Fibroblast of peridontal ligament (primary cell): ENCODE measurements around the gene PRSS8.

Experiments
- DNase-seq: peaks from one replicate; pipeline ENCODE4 v3.0.0-alpha.2; 2010; ENCODE audit errors: extremely low read depth

Gene PRSS8

DNA sequence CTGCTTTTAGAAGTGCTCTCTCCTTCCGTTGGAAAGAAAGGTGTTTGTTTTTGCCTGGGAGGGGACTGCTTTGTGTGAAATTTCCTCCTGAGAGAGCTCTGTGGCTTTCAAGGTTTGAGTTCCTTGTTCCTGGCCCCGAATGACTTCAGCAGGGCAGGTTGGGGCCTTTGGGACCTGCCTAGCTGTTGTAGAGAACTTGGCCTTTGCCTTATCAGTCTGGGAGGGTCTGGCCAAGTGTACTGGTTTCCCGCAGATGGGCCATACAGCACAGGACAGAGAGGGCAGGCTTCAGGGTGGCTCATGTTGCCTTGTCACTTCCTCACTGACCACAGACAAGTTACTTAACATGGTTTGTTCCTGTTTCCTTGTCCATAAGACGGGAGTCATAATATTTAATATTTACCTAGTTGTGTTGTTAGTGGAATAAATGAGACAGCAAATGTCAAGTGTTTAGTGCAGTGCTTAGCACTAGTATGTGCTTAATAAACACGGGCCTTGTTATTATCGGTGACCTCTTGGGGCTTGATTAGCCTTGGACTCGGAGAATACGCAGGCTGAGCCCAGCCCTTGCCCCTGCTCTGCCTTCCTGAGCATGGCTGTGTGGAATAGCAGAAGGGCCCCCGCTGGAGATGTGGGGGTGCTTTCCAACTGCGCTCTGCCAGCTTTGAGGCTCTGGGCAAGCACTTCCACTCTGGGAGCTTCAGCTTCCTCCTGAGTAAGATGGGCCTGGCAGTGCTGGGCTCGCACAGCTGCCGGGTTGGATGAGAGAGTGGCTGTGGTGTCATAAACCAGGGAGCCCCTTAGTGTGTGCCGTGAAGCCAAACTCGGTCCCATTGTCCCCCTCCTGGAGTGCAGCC, 6.6 kb downstream of the PRSS8 start:
- no peak for DNase-seq

DNA sequence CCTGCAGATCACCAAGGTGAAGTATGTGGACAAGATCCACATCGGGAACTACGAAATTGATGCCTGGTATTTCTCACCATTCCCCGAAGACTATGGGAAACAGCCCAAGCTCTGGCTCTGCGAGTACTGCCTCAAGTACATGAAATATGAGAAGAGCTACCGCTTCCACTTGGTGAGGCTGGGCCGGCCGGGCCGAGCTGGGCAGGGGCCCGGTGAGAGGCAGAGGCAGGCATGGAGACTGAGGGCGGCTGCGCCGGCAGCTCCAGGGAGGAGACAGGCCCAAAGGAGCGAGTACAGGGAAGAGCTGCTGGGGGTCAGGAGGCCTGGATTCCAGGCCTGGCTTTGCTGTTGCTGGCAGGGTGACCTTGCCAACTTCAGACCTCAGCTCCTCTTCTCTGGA, 8.3 kb downstream of the PRSS8 start:
- no peak for DNase-seq

DNA sequence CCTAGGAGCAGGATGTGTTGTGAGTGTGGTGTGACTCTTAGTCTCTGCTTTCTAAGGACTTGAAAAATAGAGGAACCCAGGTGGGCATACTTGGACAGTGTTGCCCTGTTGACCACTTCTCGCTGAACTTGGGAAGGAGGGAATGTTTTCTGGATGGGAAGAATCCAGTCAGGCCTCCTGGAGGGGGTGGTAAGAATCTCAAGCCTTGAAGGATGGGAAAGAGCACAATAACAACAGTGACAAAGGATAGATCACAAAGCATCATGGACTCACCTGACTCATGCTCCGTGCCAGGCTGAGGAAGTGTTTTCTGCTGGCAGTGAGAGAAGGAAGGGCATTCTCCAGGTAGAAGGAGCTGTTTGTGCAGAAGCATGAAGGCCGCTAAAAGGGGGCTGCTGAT, 9.7 kb downstream of the PRSS8 start:
- DNase-seq: no peak

DNA sequence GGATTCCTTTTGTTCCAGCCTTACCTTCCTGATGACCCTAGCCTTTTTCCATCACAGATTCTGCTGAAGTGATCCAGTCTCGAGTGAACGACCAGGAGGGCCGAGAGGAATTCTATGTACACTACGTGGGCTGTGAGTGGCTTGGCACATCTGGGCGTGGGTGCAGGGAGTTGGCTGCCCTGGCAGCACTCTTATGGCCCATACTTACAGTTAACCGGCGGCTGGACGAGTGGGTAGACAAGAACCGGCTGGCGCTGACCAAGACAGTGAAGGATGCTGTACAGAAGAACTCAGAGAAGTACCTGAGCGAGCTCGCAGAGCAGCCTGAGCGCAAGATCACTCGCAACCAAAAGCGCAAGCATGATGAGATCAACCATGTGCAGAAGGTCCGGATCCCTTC, 15.4 kb downstream of the PRSS8 start:
- DNase-seq: no peak

DNA sequence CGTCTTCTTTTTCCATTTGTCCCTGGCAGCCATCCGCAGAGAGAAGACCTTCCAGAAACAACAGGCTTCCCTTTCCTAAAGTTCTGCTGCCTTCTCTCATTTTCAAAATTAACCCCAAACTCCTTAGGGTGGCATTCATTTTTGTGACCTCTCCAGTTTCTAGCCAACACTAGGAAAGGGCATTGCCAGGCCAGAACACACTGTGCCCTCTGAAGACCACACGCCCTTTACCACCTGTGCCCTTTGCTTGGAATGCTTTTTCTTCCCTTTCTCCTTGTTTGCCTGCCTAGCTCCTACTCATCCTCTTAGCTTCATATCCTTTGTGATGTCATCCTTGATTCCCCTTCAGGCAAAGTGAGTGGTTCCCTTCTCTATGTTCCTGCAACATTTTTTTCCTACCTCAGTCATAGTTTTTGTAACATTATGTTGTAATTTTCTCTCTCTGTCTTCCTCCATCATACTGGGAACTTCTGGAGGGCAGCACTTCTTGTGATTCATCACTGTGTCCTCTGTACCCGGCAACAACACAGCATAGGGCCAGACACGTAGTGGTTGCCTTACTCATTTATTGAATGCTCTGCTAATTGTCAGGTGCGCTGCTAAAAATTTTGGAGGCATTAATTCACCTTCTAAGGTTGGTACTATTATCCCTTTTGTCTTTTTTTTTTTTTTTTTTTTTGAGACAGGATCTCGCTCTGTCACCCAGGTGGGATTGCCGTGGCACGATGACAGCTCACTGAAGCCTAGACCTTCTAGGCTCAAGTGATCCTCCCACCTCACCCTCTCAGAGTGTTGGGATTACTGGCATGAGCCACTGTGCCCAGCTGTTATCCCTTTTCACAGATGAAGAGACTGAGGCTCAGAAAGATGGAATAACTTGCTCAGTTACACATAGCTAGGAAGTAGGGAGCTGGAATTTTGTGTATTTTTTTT, 17.0 kb downstream of the PRSS8 start:
- peak; percentile 58 for DNase-seq

DNA sequence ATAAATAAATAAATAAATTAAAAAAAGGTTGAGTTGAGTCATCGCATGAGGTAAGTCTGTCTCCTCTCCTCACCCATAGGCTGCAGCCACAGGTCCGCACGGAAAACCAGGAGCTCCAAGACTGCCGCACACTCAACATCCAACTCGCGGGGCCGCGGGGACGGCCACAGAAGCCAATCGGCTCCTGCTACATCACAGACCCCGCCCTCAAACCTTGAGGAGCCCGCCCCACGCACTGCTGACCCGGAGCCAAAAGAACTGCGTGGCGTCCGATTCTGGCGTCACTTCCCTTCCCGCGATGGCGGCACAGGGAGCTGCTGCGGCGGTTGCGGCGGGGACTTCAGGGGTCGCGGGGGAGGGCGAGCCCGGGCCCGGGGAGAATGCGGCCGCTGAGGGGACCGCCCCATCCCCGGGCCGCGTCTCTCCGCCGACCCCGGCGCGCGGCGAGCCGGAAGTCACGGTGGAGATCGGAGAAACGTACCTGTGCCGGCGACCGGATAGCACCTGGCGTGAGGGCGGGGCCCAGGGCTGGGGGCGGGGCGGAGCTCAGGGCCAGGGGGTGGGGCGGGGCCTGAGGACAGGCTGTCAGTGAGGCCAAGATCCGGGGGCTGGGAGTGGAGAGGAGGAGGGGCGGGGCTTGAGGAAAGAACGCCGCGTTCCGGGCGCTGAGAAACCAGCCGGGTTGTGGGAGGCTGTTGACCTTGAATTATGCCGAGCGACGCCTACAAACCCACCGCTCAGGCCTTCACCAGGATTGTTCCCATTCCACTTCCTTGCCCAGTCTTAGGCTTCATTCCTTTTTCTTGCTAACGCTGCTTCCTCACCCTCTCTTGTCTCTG, 17.9 kb downstream of the PRSS8 start, which contains the start of gene KAT8:
KAT8 (plus strand) TSS at position 281 of the 839 bp plus-strand sequence; CDS start at position 299, 18 bp downstream.
- peak; percentile 96 for DNase-seq

DNA sequence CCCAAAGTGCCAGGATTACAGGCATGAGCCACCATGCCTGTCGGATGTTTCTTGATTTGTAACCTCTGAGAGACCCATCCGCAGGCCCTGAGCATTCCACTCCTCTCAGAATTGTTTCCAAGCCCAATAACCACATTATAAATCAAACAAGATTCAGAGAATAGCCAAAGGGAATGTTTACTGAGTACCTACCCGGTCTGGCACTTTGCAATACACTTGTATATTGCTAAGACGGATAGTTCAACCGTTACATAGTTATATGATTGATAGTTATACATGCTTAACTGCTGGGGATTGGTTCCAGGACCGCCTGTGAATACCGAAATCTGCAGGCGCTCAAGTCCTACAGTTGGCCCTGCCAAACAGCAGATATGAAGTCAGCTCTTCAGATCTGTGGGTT, 21.1 kb downstream of the PRSS8 start:
- no peak for DNase-seq

DNA sequence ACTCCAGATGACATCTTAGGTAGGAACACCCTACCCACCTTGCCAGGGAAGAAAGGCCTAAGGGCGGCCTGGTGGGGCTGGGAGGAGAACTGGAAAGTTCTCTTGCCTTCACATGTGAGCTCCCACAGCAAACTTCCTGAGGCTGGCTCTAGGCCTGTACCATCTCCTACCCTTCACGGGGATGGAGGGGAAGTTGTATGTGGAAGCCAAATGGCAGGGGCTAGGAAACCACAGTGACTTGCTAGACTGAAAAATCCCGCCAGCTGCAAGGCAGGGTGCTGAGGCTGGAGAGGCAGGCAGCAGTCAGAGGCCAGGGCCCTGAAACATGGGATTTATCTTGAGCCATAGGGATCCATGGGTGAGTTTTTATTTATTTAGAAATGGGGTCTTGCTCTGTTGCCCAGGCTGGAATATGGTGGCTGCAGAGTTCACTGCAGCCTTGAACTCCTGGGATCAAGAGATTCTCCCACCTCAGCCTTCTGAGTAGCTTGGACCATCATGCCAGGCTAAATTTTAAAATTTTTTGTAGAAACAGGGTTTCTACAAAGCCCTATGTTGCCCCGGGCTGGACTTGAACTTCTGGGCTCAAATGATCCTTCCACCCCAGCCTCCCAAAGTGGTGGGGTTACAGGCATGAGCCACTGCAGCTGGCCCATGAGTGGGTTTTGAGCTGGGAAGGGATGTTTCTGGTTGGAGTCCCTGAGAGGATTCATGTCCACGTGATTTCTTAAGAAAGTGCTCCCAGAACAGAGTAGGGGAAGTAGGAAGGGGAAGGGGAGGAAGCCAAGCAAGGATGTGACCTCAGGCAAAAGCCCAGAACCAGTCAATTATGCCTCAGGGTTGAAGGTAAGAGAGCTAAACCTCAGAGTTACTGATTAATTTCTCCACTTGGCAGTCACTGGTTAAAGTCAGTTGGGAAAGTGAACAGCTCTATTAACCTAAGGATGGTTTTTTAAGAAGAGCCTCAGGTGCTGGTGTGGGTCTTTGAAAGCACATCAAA, 22.1 kb downstream of the PRSS8 start:
- DNase-seq: no peak

DNA sequence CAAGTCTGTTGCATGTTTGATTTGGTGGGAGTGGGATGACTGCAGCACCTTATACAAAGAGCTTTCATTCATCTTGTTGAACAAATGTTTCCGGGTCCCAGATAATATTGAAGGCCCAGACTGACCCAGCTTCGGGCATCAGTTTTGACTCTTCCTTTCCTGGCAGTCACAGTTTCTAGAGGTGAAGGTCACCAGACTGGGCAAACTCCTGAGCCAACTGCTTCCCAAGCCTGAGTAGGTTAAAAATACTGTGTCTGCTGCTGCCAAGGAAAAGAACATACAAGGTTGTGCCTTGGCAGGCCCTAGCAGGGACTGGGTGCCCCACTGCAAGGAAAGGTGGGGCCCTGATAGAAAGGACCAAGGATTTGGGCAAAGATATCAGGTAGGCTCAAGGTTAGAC, 22.8 kb downstream of the PRSS8 start:
- DNase-seq: no peak

DNA sequence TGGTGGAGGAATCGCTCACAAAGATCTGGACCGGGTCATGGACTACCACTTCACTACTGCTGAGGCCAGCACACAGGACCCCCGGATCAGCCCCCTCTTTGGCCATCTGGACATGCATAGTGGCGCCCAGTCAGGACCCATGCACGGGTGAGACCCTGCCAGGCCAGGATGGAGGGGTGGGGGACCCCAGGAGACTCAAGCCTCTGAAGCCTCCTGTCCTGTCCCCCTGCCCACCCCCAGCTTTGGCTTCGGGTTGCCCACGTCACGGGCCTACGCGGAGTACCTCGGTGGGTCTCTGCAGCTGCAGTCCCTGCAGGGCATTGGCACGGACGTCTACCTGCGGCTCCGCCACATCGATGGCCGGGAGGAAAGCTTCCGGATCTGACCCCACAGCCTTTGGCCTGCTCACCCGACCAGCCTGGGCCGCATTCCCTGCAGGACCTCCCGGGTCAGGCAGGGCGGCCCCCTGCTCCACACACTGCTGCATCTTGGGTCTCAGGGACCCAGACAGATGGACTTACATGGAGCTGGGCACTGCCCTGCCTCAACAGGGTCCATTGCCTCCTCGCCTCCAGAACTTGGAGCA, 23.6 kb downstream of the PRSS8 start:
- no peak for DNase-seq

DNA sequence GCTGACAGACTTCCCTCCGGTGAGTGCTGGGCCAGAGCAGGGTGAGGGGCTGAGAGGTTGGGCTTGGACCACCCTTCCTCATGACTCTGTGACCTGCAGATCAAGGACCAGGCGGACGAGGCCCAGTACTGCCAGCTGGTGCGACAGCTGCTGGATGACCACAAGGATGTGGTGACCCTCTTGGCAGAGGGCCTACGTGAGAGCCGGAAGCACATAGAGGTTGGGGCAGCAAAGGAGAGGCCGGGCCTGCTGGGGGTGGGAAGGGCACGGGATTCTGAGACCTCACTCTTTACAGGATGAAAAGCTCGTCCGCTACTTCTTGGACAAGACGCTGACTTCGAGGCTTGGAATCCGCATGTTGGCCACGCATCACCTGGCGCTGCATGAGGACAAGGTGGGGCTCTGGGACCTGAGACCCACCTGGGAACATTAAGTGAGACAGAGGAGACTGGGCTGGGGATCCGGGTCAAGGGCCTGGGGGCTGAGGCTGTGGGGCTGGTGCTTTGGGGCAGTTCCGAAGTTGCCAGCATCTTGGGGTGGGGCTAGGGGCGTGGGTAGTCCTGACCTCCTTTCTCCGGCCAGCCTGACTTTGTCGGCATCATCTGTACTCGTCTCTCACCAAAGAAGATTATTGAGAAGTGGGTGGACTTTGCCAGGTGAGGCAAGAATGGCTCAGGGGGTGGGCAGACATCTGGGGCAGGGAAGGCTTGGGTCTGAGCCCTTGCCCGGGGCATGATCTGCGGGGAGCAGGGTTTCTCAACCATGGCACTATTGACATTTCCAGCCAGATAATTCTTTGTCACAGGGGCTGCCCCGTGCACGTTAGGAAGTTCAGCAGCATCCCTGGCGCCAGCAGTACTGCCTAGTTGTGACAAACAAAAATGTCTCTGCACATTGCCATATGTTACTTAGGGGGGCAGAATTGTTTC, 25.2 kb downstream of the PRSS8 start:
- no peak for DNase-seq

DNA sequence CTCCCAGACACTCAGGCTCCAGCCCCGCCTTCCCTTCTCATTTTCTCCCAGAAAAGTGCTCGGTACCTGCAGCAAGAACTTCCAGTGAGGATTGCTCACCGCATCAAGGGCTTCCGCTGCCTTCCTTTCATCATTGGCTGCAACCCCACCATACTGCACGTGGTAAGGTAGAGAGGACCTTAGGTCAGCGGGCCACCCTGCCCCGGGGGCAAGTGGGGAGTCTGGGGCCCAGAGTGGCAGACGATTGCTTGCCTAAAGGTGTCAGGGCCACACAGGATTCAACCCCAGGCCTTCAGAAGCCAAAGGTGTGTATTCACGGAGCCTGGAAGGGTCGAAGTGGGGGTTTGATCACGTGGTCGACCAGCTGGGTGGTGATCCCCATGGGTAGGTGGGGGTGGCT, 25.9 kb downstream of the PRSS8 start:
- no peak for DNase-seq

DNA sequence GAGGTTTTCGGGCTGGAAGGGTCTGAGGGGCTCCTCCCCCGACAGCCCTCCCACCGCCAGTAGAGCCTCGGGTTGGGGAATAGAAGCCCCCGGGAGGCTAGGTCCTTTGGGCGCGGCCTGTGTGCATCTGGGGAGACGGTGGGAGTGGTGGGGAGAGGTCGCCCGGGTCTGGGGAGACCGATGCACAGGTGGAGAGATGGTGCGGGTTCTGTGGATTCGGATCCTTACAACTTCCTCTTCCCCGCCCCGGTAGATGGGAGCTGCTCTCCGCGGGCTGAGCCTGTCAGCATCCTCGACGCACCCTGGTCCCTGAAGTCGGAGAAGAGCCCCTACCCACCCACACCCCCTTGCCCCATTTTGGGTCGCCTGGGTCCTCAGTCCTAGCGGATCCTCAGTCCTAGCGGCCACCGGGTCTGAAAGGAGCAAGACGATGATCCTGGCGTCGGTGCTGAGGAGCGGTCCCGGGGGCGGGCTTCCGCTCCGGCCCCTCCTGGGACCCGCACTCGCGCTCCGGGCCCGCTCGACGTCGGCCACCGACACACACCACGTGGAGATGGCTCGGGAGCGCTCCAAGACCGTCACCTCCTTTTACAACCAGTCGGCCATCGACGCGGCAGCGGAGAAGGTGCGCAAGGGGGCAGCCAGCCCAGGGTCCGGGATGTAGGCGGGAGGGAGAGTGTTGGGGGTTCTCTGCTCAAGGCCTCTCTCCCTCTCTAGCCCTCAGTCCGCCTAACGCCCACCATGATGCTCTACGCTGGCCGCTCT, 26.6 kb downstream of the PRSS8 start:
- no peak for DNase-seq

DNA sequence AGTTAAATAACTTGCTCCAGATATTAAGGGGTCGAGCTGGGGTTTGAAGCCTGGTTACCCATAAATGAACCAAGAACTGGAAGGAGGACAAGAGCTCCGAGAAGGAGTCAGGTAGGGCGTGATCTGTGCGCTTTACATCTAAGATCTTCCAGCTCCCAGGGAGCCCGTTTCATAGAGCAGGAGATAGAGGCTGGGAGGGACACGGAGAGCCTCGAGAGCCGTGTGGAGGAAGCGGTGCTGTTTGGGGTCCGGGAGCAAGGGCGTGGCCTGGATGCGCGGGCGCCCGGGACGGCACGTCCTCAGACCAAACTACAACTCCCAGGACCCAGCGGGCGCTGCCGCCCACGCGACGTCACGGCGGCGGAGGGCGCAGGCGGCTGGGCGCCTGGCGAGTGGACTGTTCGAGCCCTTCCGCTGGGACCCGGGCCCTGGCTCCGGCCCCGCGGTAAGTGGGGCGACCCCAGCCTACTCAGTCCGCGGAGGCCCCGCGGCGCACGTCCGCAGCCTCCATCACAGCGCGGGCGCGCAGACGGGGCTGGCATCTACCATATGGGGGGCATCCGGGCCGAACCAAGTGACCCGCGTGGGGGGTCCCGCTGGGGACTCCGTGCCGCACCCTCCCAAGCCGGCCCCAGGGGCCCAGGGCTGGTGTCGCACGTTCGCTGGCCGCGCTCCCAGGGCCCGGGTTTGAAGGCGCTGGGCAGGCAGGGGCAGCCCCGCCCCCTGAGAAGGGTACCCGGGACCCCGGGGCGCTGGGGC, 27.3 kb downstream of the PRSS8 start, which contains the start of gene BCKDK:
BCKDK (plus strand) TSS at position 352 of the 759 bp plus-strand sequence. CDS start 838 bp downstream, outside the sequence.
- DNase-seq: peak; percentile 48

DNA sequence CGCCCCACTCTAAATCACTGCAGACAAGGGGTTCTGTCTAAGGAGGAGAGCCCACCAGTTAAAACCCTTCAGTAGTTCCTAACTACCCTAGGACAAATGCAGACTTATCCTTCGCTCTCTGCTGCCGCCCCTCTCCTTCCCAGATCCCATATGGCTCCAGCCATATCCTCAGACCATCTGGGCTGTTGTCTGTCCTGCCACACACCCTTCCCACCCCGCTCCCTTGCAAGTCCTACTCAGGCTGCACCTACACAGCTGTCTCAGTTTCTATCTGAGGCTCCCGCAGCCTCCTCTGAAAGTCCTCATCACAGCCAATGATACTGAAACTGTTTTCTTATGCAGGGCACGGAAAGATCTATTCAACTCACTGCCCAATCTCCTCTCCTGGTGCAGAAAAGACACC, 28.1 kb downstream of the PRSS8 start:
- no peak for DNase-seq

DNA sequence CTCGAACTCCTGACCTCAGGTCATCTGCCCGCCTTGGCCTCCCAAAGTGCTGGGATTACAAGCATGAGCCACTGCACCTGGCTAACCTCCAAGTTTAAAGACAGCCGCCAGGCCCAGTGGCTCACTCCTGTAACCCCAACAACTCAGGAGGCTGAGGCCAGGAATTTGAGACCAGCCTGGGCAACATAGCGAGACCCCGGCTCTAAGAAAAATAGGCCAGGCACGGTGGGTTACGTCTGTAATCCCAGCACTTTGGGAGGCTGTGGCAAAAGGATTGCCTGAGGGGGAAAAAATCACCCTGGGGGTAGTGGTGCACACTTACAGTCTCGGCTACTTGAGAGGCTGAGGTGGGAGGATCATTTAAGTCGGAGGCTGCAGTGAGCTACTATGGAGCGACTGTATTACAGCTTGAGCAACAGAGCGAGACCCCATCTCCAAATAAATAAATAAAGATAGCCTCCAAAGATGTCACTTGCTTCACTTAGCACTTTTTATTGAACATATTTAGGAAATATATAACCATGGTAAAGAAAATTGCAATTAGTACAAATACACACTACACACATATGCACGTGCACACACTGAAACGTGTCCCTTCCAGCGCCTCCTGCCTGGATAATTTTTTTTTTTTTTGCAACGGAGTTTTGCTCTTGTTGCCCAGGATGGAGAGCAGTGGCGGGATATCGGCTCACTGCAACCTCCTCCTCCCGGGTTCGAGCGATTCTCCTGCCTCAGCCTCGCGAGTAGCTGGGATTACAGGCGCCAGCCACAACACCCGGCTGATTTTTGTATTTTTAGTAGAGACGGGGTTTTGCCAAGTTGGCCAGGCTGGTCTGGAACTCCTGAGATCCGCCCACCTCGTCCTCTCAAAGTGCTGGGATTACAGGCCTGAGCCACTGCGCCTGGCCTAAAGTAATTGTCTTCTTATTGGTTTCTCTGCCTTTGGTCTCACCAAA, 28.7 kb downstream of the PRSS8 start:
- DNase-seq: no peak
